ENCODE data around the gene FGF8. TPM values are rescaled to one million over a fixed set of nuclear protein-coding genes. Genes with fewer than 3 reads are reported as not detected.
A peak's percentile ranks its signal among the peaks of the same experiment; 100 is the strongest.

FGF8 gene
- total and polyA plus RNA-seq, 10 of the 15 experiments (the other 5 are each of a cell fraction or from before 2014, with no cell fraction given), result 0.08 to 0.43 (median 0.17) TPM; not detected in 7

DNA sequence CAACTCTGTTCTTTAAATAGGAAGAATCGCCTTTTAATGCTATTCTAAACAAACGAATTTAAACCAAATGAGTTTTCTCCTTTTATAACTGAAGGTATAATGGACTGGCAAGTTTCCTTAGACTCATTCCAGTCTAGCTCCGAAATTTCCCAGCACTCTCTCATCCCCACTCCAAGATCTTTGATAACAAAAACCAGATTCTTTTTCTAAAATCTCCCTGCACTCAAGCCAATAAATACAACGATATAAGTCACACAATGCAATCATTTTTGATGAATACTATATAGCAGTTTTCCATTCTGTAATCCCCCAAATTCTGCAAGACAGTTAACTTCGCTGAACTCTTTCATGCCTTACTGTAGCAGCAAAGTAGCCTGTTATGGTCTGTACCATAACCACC lies 40.5 kb upstream of the FGF8 start:
- peaks cover 11% of the 10 kb centered on the region; the same call in 1 of the 2 replicates for H3K4me1 ChIP-seq (ENCODE audit: control insufficient read depth, insufficient read depth, low read length)
- TF ChIP-seq, protein P1, sequence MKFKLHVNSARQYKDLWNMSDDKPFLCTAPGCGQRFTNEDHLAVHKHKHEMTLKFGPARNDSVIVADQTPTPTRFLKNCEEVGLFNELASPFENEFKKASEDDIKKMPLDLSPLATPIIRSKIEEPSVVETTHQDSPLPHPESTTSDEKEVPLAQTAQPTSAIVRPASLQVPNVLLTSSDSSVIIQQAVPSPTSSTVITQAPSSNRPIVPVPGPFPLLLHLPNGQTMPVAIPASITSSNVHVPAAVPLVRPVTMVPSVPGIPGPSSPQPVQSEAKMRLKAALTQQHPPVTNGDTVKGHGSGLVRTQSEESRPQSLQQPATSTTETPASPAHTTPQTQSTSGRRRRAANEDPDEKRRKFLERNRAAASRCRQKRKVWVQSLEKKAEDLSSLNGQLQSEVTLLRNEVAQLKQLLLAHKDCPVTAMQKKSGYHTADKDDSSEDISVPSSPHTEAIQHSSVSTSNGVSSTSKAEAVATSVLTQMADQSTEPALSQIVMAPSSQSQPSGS (IDR thresholded peaks at IDR 0.05; ENCODE audit: low read length), result no peak
- no peak for TF ChIP-seq LARP7 (IDR thresholded peaks at IDR 0.05)
- TF ChIP-seq, protein P2, sequence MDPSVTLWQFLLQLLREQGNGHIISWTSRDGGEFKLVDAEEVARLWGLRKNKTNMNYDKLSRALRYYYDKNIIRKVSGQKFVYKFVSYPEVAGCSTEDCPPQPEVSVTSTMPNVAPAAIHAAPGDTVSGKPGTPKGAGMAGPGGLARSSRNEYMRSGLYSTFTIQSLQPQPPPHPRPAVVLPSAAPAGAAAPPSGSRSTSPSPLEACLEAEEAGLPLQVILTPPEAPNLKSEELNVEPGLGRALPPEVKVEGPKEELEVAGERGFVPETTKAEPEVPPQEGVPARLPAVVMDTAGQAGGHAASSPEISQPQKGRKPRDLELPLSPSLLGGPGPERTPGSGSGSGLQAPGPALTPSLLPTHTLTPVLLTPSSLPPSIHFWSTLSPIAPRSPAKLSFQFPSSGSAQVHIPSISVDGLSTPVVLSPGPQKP (IDR thresholded peaks at IDR 0.05; ENCODE audit: low read depth, low read length), result no peak
- WGBS (ENCODE audit: insufficient coverage, insufficient replicate concordance, low lambda C conversion rate, missing lambda C conversion rate), result 3% methylated on average over 5 of the region's 5 CpGs
- BruUV-seq (replicated peaks), result no TSS peak
- H3K9me3 ChIP-seq (replicated peaks; ENCODE audit: control insufficient read depth, insufficient read depth, low read length), result no peaks in the 10 kb centered on the region
- intact Hi-C loops (cut with micrococcal nuclease; ENCODE audit: unreplicated experiment) (no loop called here), in situ Hi-C loops (cut with MboI) (no loop called here)
- POLR2A ChIA-PET, result interaction anchor here (0.6 to 1.2 kb wide), 9 partner anchors 19 to 1875 kb away, joined by 3 to 12 read pairs (median 3); no protein-coding TSS in a partner anchor
- H3K4me2 ChIP-seq (ENCODE audit: control insufficient read depth, insufficient read depth), result peak overlapping the region; percentile 68; the same call in 1 of the 2 replicates
- SMC1A ChIA-PET (ENCODE audit: uncharacterized antibody, unreplicated experiment), result interaction anchor here (0.7 to 1.4 kb wide), 6 partner anchors 19 to 213 kb away, joined by 3 to 5 read pairs (median 3); partner anchors contain the start of gene KCNIP2
- peaks cover 18% of the 10 kb centered on the region; the same call in 1 of the 2 replicates for H4K20me1 ChIP-seq (ENCODE audit: control insufficient read depth, insufficient read depth)
- CTCF ChIA-PET, result interaction anchor here (0.6 to 4.0 kb wide), 6 partner anchors 18 to 193 kb away, joined by 3 to 31 read pairs (median 4); no protein-coding TSS in a partner anchor
- FAIRE-seq, result no peak
- DNase-seq (ENCODE audit: low read depth, low spot score), result no peak
- RAD21 ChIA-PET (ENCODE audit: unreplicated experiment), result interaction anchor here (0.6 to 1.9 kb wide), 8 partner anchors 13 to 819 kb away, joined by 3 to 7 read pairs (median 4); partner anchors contain the start of gene NPM3
- no peak for ATAC-seq
- no peaks in the 10 kb centered on the region for H3K27me3 ChIP-seq (replicated peaks in 1 of 2; ENCODE audit: control insufficient read depth in 2 of 2, insufficient read depth in 2 of 2, low read length in 1 of 2)
- peak overlapping the region; percentile 95 for H3K27ac ChIP-seq (ENCODE audit: control insufficient read depth, insufficient read depth)
- H3K4me3 ChIP-seq, result peak overlapping the region; percentile 81
- peak overlapping the region; percentile 96 for H3K9ac ChIP-seq (ENCODE audit: control insufficient read depth, insufficient read depth, low read length)
- no peak overlapping the region for H2AFZ ChIP-seq (ENCODE audit: control insufficient read depth, low read depth, low read length)
- H3K79me2 ChIP-seq (ENCODE audit: control insufficient read depth, insufficient read depth, low read length), result peaks cover 81% of the 10 kb centered on the region
- peaks cover 0 to 23% of the 10 kb centered on the region in 2 experiments; a peak in 3 of 4 replicates for H3K36me3 ChIP-seq (ENCODE audit: control insufficient read depth in 2 of 2, insufficient read depth in 2 of 2, low read length in 1 of 2)
